Head of caudate nucleus (tissue), 42 donors: Measurements from ENCODE around the gene B4GALNT3.
A peak's percentile ranks its signal among the peaks of the same experiment; 100 is the strongest.

Experiments
- DNase-seq, 42 donors: peaks; one replicate each; pipeline versions ENCODE4 v3.0.0 to v3.0.0-alpha.2; 2020 to 2021; ENCODE audit warnings: mixed read lengths in 7 of 42
- intact Hi-C: fragments of 100-400 bp; cut with DNase I; formaldehyde crosslinking; loops from one replicate; pipeline ENCODE4 v1.15.0; 2022

The B4GALNT3 gene

GRCh38 chr12:501722-502447 is 42.1 kb downstream of the B4GALNT3 start:
- no peak for DNase-seq
- intact Hi-C loops: no loop called here

GRCh38 chr12:503111-503761 is 43.5 kb downstream of the B4GALNT3 start:
- intact Hi-C loops: no loop called here
- DNase-seq: peak in 36 of 42 donors; percentile 7 to 81 (median 48)

- DNase-seq: no peak
- intact Hi-C loops: no loop called here
Observed at GRCh38 chr12:505221-505620, 45.5 kb downstream of the B4GALNT3 start.

- no peak for DNase-seq
- intact Hi-C loops: no loop called here
Observed at GRCh38 chr12:507391-507796, 47.7 kb downstream of the B4GALNT3 start.

GRCh38 chr12:508145-508544 is 48.4 kb downstream of the B4GALNT3 start:
- DNase-seq: no peak
- intact Hi-C loops: no loop called here

- no peak for DNase-seq
- intact Hi-C loops: no loop called here
Observed at GRCh38 chr12:508795-509194, 49.1 kb downstream of the B4GALNT3 start.

- intact Hi-C loops: no loop called here
- DNase-seq: no peak
Observed at GRCh38 chr12:509500-509899, 49.8 kb downstream of the B4GALNT3 start.

- DNase-seq: peak in 28 of 42 donors; percentile 8 to 70 (median 42)
- intact Hi-C loops: no loop called here
Observed at GRCh38 chr12:510071-510825, 50.5 kb downstream of the B4GALNT3 start.

- no peak for DNase-seq
- intact Hi-C loops: no loop called here
Observed at GRCh38 chr12:512933-513332, 53.2 kb downstream of the B4GALNT3 start.

GRCh38 chr12:513446-513845 is 53.7 kb downstream of the B4GALNT3 start:
- intact Hi-C loops: no loop called here
- no peak for DNase-seq

GRCh38 chr12:517538-517937 is 57.8 kb downstream of the B4GALNT3 start:
- intact Hi-C loops: no loop called here
- DNase-seq: no peak

- DNase-seq: no peak
- intact Hi-C loops: no loop called here
Observed at GRCh38 chr12:520119-520518, 60.4 kb downstream of the B4GALNT3 start.

GRCh38 chr12:522692-523378 is 63.1 kb downstream of the B4GALNT3 start:
- no peak for DNase-seq
- intact Hi-C loops: no loop called here

- intact Hi-C loops: no loop called here
- DNase-seq: no peak
Observed at GRCh38 chr12:524167-524951, 64.6 kb downstream of the B4GALNT3 start.

- intact Hi-C loops: no loop called here
- DNase-seq: no peak
Observed at GRCh38 chr12:526089-526488, 66.3 kb downstream of the B4GALNT3 start.

- intact Hi-C loops: no loop called here
- no peak for DNase-seq
Observed at GRCh38 chr12:527241-527640, 67.5 kb downstream of the B4GALNT3 start.

- DNase-seq: no peak
- intact Hi-C loops: no loop called here
Observed at GRCh38 chr12:527729-528128, 68.0 kb downstream of the B4GALNT3 start.

GRCh38 chr12:530308-530707 is 70.6 kb downstream of the B4GALNT3 start:
- intact Hi-C loops: no loop called here
- peak in 2 of 42 donors; percentile 23 to 24 for DNase-seq

- DNase-seq: no peak
- intact Hi-C loops: no loop called here
Observed at GRCh38 chr12:530821-531220, 71.1 kb downstream of the B4GALNT3 start.
